ENCODE data around the gene SYNC. TPM values are rescaled to one million over a fixed set of nuclear protein-coding genes. Genes with fewer than 3 reads are reported as not detected.
A peak's percentile ranks its signal among the peaks of the same experiment; 100 is the strongest.

SYNC gene
- total RNA-seq (2014; rRNA removed; shearing (Covaris generic)) (not detected in 2 replicates), polyA plus RNA-seq (2016; fragmentation: Nextera tagmentation; extraction: Ambion mirVana) (0.31 TPM in 1 of 2 replicates, not detected in the other)
- long read RNA-seq, partial matches to known transcripts: 0 of 20 reads
- long read RNA-seq, other reads (novel, unspliced or antisense): 20 of 20 reads

GRCh38 chr1:32702599-32703478 lies at the start of gene SYNC:
Gene SYNC (minus strand): TSS chr1:32702770. CDS start chr1:32702660, 110 bp downstream.
- TF ChIP-seq STAT1 (IDR thresholded peaks at IDR 0.05; ENCODE audit: unreplicated experiment) (no peak), ZNF462 (CRISPR knock-in tag; IDR thresholded peaks at IDR 0.05) (no peak), POLR2AphosphoS5 (IDR thresholded peaks at IDR 0.05; ENCODE audit: low read depth) (no peak), ETS1 (IDR thresholded peaks at IDR 0.05) (no peak), CREB1 (CRISPR knock-in tag; IDR thresholded peaks at IDR 0.05; ENCODE audit: low read depth) (no peak)
- peak within 1 kb of the TSS; percentile 97 for H3K4me2 ChIP-seq
- Mint-ChIP-seq H3K36me3 (ENCODE audit: low read depth) (no peaks in the 10 kb centered on the region; the same call in 2 of the 3 replicates), H3K4me1 (peaks cover 12% of the 10 kb centered on the region), H3K4me3 (peak within 1 kb of the TSS; percentile 63), H3K9me3 (no peaks in the 10 kb centered on the region), H3K27ac (no peak within 1 kb of the TSS), H3K27me3 (ENCODE audit: insufficient read depth, low read depth, poor library complexity) (peaks cover 34% of the 10 kb centered on the region)
- ATAC-seq: peak; percentile 32
- no peak within 1 kb of the TSS for H3K27ac ChIP-seq (ENCODE audit: low read depth)
- no peaks in the 10 kb centered on the region for H3K79me2 ChIP-seq (replicated peaks; ENCODE audit: insufficient read depth)
- H3K4me1 ChIP-seq (ENCODE audit: insufficient read depth): peaks cover 9% of the 10 kb centered on the region
- no peaks in the 10 kb centered on the region for H3K36me3 ChIP-seq (ENCODE audit: insufficient read depth)
- peak within 1 kb of the TSS; percentile 85 for H2AFZ ChIP-seq
- H3K27me3 ChIP-seq (ENCODE audit: insufficient read depth): peaks cover 39% of the 10 kb centered on the region
- peak within 1 kb of the TSS; percentile 75 for H3K4me3 ChIP-seq
- no peaks in the 10 kb centered on the region for H3K9me2 ChIP-seq (ENCODE audit: insufficient read depth)
- peak; percentile 51 for DNase-seq (ENCODE audit: low spot score)
- peaks cover 11% of the 10 kb centered on the region; the same call in 1 of the 2 replicates for H3F3A ChIP-seq (replicated peaks; ENCODE audit: low read depth)
- H4K20me1 ChIP-seq (replicated peaks; ENCODE audit: insufficient read depth): no peaks in the 10 kb centered on the region; the same call in 1 of the 2 replicates
